ENCODE data around the gene ABI3BP. TPM values are rescaled to one million over a fixed set of nuclear protein-coding genes. Genes with fewer than 3 reads are reported as not detected.

Gene ABI3BP
- total RNA-seq, 2 donors from 2014 or later = 16.4 to 34.6 TPM

GRCh38 chr3:100759159-100759558 lies 234.1 kb downstream of the ABI3BP start:
- H3K9me3 ChIP-seq = no peaks in the 10 kb centered on the region
- no peak overlapping the region for H3K4me3 ChIP-seq
- no peak for TF ChIP-seq CTCF (IDR thresholded peaks at IDR 0.05)
- H3K27me3 ChIP-seq = no peaks in the 10 kb centered on the region
- H3K9ac ChIP-seq (ENCODE audit: low read depth in 2 of 2, low read length in 2 of 2) = no peak overlapping the region
- H3K36me3 ChIP-seq = no peaks in the 10 kb centered on the region
- H3K4me1 ChIP-seq = no peaks in the 10 kb centered on the region
- intact Hi-C loops (cut with DNase I) = no loop called here
- no peak overlapping the region for H3K27ac ChIP-seq
- DNase-seq = no peak

GRCh38 chr3:100756441-100756840 lies 236.8 kb downstream of the ABI3BP start:
- H3K27me3 ChIP-seq = no peaks in the 10 kb centered on the region
- no peak overlapping the region for H3K9ac ChIP-seq (ENCODE audit: low read depth in 2 of 2, low read length in 2 of 2)
- H3K36me3 ChIP-seq = no peaks in the 10 kb centered on the region
- no peak overlapping the region for H3K27ac ChIP-seq
- no peaks in the 10 kb centered on the region for H3K4me1 ChIP-seq
- DNase-seq = no peak
- H3K4me3 ChIP-seq = no peak overlapping the region
- no peaks in the 10 kb centered on the region for H3K9me3 ChIP-seq
- no peak for TF ChIP-seq CTCF (IDR thresholded peaks at IDR 0.05)
- intact Hi-C loops (cut with DNase I) = no loop called here

GRCh38 chr3:100754563-100755334 lies 238.5 kb downstream of the ABI3BP start:
- no peaks in the 10 kb centered on the region for H3K4me1 ChIP-seq
- H3K27ac ChIP-seq = no peak overlapping the region
- no peak overlapping the region for H3K4me3 ChIP-seq
- H3K9me3 ChIP-seq = no peaks in the 10 kb centered on the region
- H3K27me3 ChIP-seq = no peaks in the 10 kb centered on the region
- DNase-seq = no peak
- H3K9ac ChIP-seq (ENCODE audit: low read depth in 2 of 2, low read length in 2 of 2) = no peak overlapping the region
- intact Hi-C loops (cut with DNase I) = no loop called here
- TF ChIP-seq CTCF (IDR thresholded peaks at IDR 0.05) = no peak
- no peaks in the 10 kb centered on the region for H3K36me3 ChIP-seq

- Histone ChIP-seq H3K27me3 (no peaks in the 10 kb centered on the region), H3K4me1 (no peaks in the 10 kb centered on the region), H3K4me3 (no peak overlapping the region), H3K27ac (no peak overlapping the region), H3K36me3 (no peaks in the 10 kb centered on the region), H3K9ac (ENCODE audit: low read depth in 2 of 2, low read length in 2 of 2) (no peak overlapping the region), H3K9me3 (no peaks in the 10 kb centered on the region)
- intact Hi-C loops (cut with DNase I) = no loop called here
- no peak for DNase-seq
- no peak for TF ChIP-seq CTCF (IDR thresholded peaks at IDR 0.05)
Observed at GRCh38 chr3:100753846-100754245, 239.4 kb downstream of the ABI3BP start.

GRCh38 chr3:100748967-100749366 lies 244.3 kb downstream of the ABI3BP start:
- Histone ChIP-seq H3K27me3 (no peaks in the 10 kb centered on the region), H3K36me3 (no peaks in the 10 kb centered on the region), H3K4me1 (no peaks in the 10 kb centered on the region), H3K9ac (ENCODE audit: low read depth in 2 of 2, low read length in 2 of 2) (no peak overlapping the region), H3K4me3 (no peak overlapping the region), H3K9me3 (no peaks in the 10 kb centered on the region), H3K27ac (no peak overlapping the region)
- TF ChIP-seq CTCF (IDR thresholded peaks at IDR 0.05) = no peak
- DNase-seq = no peak
- intact Hi-C loops (cut with DNase I) = no loop called here

Data from colonic mucosa (tissue), 4 donors.